ENCODE data around the gene LALBA. TPM values are rescaled to one million over a fixed set of nuclear protein-coding genes. Genes with fewer than 3 reads are reported as not detected.

The LALBA gene
- total RNA-seq, 5 donors from 2014 or later (not counting 1 experiment from before 2014, with no cell fraction given), result not detected

- H3K4me1 ChIP-seq (ENCODE audit: control insufficient read depth in 1 of 2, extremely low read depth in 1 of 2, insufficient read depth in 2 of 2, low read length in 2 of 2), result no peaks in the 10 kb centered on the region
- no peak for ATAC-seq (replicated peaks in 1 of 4)
- no CpG with 5 or more reads among the region's 2 CpGs for WGBS (ENCODE audit: insufficient coverage)
These were observed 30.7 kb upstream of the LALBA start for GRCh38 chr12:48600552-48600951.

GRCh38 chr12:48592591-48593086, 22.8 kb upstream of the LALBA start:
- peaks cover 18 to 22% of the 10 kb centered on the region in 2 donors for H3K27me3 Mint-ChIP-seq
- no peaks in the 10 kb centered on the region for H3K4me1 Mint-ChIP-seq
- Histone ChIP-seq H3K27ac (ENCODE audit: low read length) (no peak overlapping the region), H3K36me3 (ENCODE audit: control insufficient read depth in 2 of 2, extremely low read depth in 1 of 2, insufficient read depth in 1 of 2, low read length in 1 of 2) (no peaks in the 10 kb centered on the region), H3K4me3 (ENCODE audit: control insufficient read depth in 1 of 2, extremely low read depth in 1 of 2, low read length in 1 of 2) (no peak overlapping the region), H3K4me1 (ENCODE audit: control insufficient read depth in 1 of 2, extremely low read depth in 1 of 2, insufficient read depth in 2 of 2, low read length in 2 of 2) (no peaks in the 10 kb centered on the region), H3K9me3 (no peaks in the 10 kb centered on the region), H3K27me3 (replicated peaks in 1 of 2; ENCODE audit: control insufficient read depth in 2 of 2, extremely low read depth in 1 of 2, insufficient read depth in 2 of 2, low read length in 1 of 2) (peaks cover 0 to 7% of the 10 kb centered on the region in 2 experiments)
- no CpG with 5 or more reads among the region's 2 CpGs for WGBS (ENCODE audit: insufficient coverage)
- no peak for DNase-seq
- H3K9me3 Mint-ChIP-seq, result peaks cover 0 to 3% (median 0%) of the 10 kb centered on the region in 3 donors
- no peak for ATAC-seq (replicated peaks in 1 of 4)
- ChIA-PET CTCF (interaction anchor here in 1 of 2 donors (0.7 kb wide), 1 partner anchor 78 kb away, joined by 3 read pairs; no protein-coding TSS in a partner anchor), POLR2A (no interaction called here)
- no peaks in the 10 kb centered on the region for H3K36me3 Mint-ChIP-seq
- no peak overlapping the region for H3K4me3 Mint-ChIP-seq
- H3K27ac Mint-ChIP-seq, result no peak overlapping the region

More at GRCh38 chr12:48600552-48600951, 30.7 kb upstream of the LALBA start:
- no peak overlapping the region for H3K4me3 ChIP-seq (ENCODE audit: control insufficient read depth in 1 of 2, extremely low read depth in 1 of 2, low read length in 1 of 2)
- ChIA-PET CTCF (no interaction called here), POLR2A (interaction anchor here in 1 of 2 donors (0.5 kb wide), 1 partner anchor 56 kb away, joined by 8 read pairs; no protein-coding TSS in a partner anchor)
- H3K36me3 ChIP-seq (ENCODE audit: control insufficient read depth in 2 of 2, extremely low read depth in 1 of 2, insufficient read depth in 1 of 2, low read length in 1 of 2), result no peaks in the 10 kb centered on the region
- Mint-ChIP-seq H3K9me3 (peaks cover 10 to 26% (median 23%) of the 10 kb centered on the region in 3 donors), H3K27me3 (peaks cover 8 to 16% of the 10 kb centered on the region in 2 donors), H3K36me3 (no peaks in the 10 kb centered on the region), H3K4me1 (no peaks in the 10 kb centered on the region), H3K4me3 (no peak overlapping the region), H3K27ac (no peak overlapping the region)
- H3K27me3 ChIP-seq (replicated peaks in 1 of 2; ENCODE audit: control insufficient read depth in 2 of 2, extremely low read depth in 1 of 2, insufficient read depth in 2 of 2, low read length in 1 of 2), result peaks cover 0 to 3% of the 10 kb centered on the region in 2 experiments
- no peak overlapping the region for H3K27ac ChIP-seq (ENCODE audit: low read length)
- DNase-seq, result no peak
- H3K9me3 ChIP-seq, result no peaks in the 10 kb centered on the region

GRCh38 chr12:48586361-48586760, 16.5 kb upstream of the LALBA start:
- H3K4me1 Mint-ChIP-seq, result no peaks in the 10 kb centered on the region
- no peaks in the 10 kb centered on the region for H3K36me3 ChIP-seq (ENCODE audit: control insufficient read depth in 2 of 2, extremely low read depth in 1 of 2, insufficient read depth in 1 of 2, low read length in 1 of 2)
- no peak overlapping the region for H3K27ac ChIP-seq (ENCODE audit: low read length)
- no peak overlapping the region for H3K4me3 ChIP-seq (ENCODE audit: control insufficient read depth in 1 of 2, extremely low read depth in 1 of 2, low read length in 1 of 2)
- DNase-seq, result no peak
- no peaks in the 10 kb centered on the region for H3K9me3 ChIP-seq
- H3K9me3 Mint-ChIP-seq, result no peaks in the 10 kb centered on the region
- WGBS (ENCODE audit: insufficient coverage), result 100% methylated on average over 3 of the region's 5 CpGs
- H3K27me3 ChIP-seq (replicated peaks in 1 of 2; ENCODE audit: control insufficient read depth in 2 of 2, extremely low read depth in 1 of 2, insufficient read depth in 2 of 2, low read length in 1 of 2), result peaks cover 0 to 23% of the 10 kb centered on the region in 2 experiments
- ATAC-seq (replicated peaks in 1 of 4), result no peak
- POLR2A ChIA-PET, result no interaction called here
- H3K36me3 Mint-ChIP-seq, result no peaks in the 10 kb centered on the region
- no peak overlapping the region for H3K4me3 Mint-ChIP-seq
- no peaks in the 10 kb centered on the region for H3K4me1 ChIP-seq (ENCODE audit: control insufficient read depth in 1 of 2, extremely low read depth in 1 of 2, insufficient read depth in 2 of 2, low read length in 2 of 2)
- no peak overlapping the region for H3K27ac Mint-ChIP-seq
- CTCF ChIA-PET, result no interaction called here
- peaks cover 17 to 30% of the 10 kb centered on the region in 2 donors for H3K27me3 Mint-ChIP-seq

- no peak for DNase-seq
- ATAC-seq (replicated peaks in 1 of 4), result no peak
- H3K4me3 ChIP-seq (ENCODE audit: control insufficient read depth in 1 of 2, extremely low read depth in 1 of 2, low read length in 1 of 2), result no peak overlapping the region
- no peaks in the 10 kb centered on the region for H3K36me3 ChIP-seq (ENCODE audit: control insufficient read depth in 2 of 2, extremely low read depth in 1 of 2, insufficient read depth in 1 of 2, low read length in 1 of 2)
- H3K4me1 ChIP-seq (ENCODE audit: control insufficient read depth in 1 of 2, extremely low read depth in 1 of 2, insufficient read depth in 2 of 2, low read length in 2 of 2), result no peaks in the 10 kb centered on the region
- Mint-ChIP-seq H3K9me3 (no peaks in the 10 kb centered on the region), H3K4me3 (no peak overlapping the region), H3K27me3 (peaks cover 17 to 28% of the 10 kb centered on the region in 2 donors), H3K36me3 (no peaks in the 10 kb centered on the region), H3K4me1 (peaks cover 5 to 6% (median 5%) of the 10 kb centered on the region in 3 donors), H3K27ac (no peak overlapping the region)
- no peak overlapping the region for H3K27ac ChIP-seq (ENCODE audit: low read length)
- peaks cover 0 to 30% of the 10 kb centered on the region in 2 experiments for H3K27me3 ChIP-seq (replicated peaks in 1 of 2; ENCODE audit: control insufficient read depth in 2 of 2, extremely low read depth in 1 of 2, insufficient read depth in 2 of 2, low read length in 1 of 2)
- ChIA-PET CTCF (interaction anchor here in 1 of 2 donors (0.6 kb wide), 1 partner anchor 627 kb away, joined by 3 read pairs; no protein-coding TSS in a partner anchor), POLR2A (no interaction called here)
- WGBS (ENCODE audit: insufficient coverage), result no CpG with 5 or more reads among the region's 2 CpGs
- no peaks in the 10 kb centered on the region for H3K9me3 ChIP-seq
These were observed 13.9 kb upstream of the LALBA start for GRCh38 chr12:48583728-48584127.

GRCh38 chr12:48580831-48581230, 11.0 kb upstream of the LALBA start:
- H3K4me1 Mint-ChIP-seq, result peaks cover 5 to 6% (median 5%) of the 10 kb centered on the region in 3 donors
- H3K27me3 Mint-ChIP-seq, result peaks cover 5 to 16% of the 10 kb centered on the region in 2 donors
- H3K9me3 ChIP-seq, result no peaks in the 10 kb centered on the region
- no peak overlapping the region for H3K27ac Mint-ChIP-seq
- H3K4me3 Mint-ChIP-seq, result no peak overlapping the region
- no peaks in the 10 kb centered on the region for H3K9me3 Mint-ChIP-seq
- ChIA-PET CTCF (interaction anchor here in 1 of 2 donors (0.6 kb wide), 1 partner anchor 392 kb away, joined by 5 read pairs; no protein-coding TSS in a partner anchor), POLR2A (no interaction called here)
- H3K36me3 ChIP-seq (ENCODE audit: control insufficient read depth in 2 of 2, extremely low read depth in 1 of 2, insufficient read depth in 1 of 2, low read length in 1 of 2), result no peaks in the 10 kb centered on the region
- no CpG with 5 or more reads among the region's 5 CpGs for WGBS (ENCODE audit: insufficient coverage)
- peaks cover 0 to 17% of the 10 kb centered on the region in 2 experiments for H3K27me3 ChIP-seq (replicated peaks in 1 of 2; ENCODE audit: control insufficient read depth in 2 of 2, extremely low read depth in 1 of 2, insufficient read depth in 2 of 2, low read length in 1 of 2)
- no peaks in the 10 kb centered on the region for H3K36me3 Mint-ChIP-seq
- no peak overlapping the region for H3K27ac ChIP-seq (ENCODE audit: low read length)
- H3K4me3 ChIP-seq (ENCODE audit: control insufficient read depth in 1 of 2, extremely low read depth in 1 of 2, low read length in 1 of 2), result no peak overlapping the region
- DNase-seq (no peak), ATAC-seq (replicated peaks in 1 of 4) (no peak)
- no peaks in the 10 kb centered on the region for H3K4me1 ChIP-seq (ENCODE audit: control insufficient read depth in 1 of 2, extremely low read depth in 1 of 2, insufficient read depth in 2 of 2, low read length in 2 of 2)

- no peaks in the 10 kb centered on the region for H3K36me3 ChIP-seq (ENCODE audit: control insufficient read depth in 2 of 2, extremely low read depth in 1 of 2, insufficient read depth in 1 of 2, low read length in 1 of 2)
- no peak overlapping the region for H3K27ac ChIP-seq (ENCODE audit: low read length)
- H3K4me3 ChIP-seq (ENCODE audit: control insufficient read depth in 1 of 2, extremely low read depth in 1 of 2, low read length in 1 of 2), result no peak overlapping the region
- ChIA-PET CTCF (no interaction called here), POLR2A (no interaction called here)
- H3K4me1 Mint-ChIP-seq, result peaks cover 0 to 4% (median 0%) of the 10 kb centered on the region in 3 donors
- H3K9me3 ChIP-seq, result no peaks in the 10 kb centered on the region
- no peaks in the 10 kb centered on the region for H3K9me3 Mint-ChIP-seq
- H3K4me3 Mint-ChIP-seq, result no peak overlapping the region
- no peaks in the 10 kb centered on the region for H3K4me1 ChIP-seq (ENCODE audit: control insufficient read depth in 1 of 2, extremely low read depth in 1 of 2, insufficient read depth in 2 of 2, low read length in 2 of 2)
- ATAC-seq (replicated peaks in 1 of 4), result no peak
- no peak for DNase-seq
- no peak overlapping the region for H3K27ac Mint-ChIP-seq
- WGBS (ENCODE audit: insufficient coverage), result no CpG with 5 or more reads among the region's 5 CpGs
- H3K36me3 Mint-ChIP-seq, result no peaks in the 10 kb centered on the region
- H3K27me3 Mint-ChIP-seq, result peaks cover 11 to 18% of the 10 kb centered on the region in 2 donors
- H3K27me3 ChIP-seq (replicated peaks in 1 of 2; ENCODE audit: control insufficient read depth in 2 of 2, extremely low read depth in 1 of 2, insufficient read depth in 2 of 2, low read length in 1 of 2), result peaks cover 0 to 3% of the 10 kb centered on the region in 2 experiments
These were observed 2.5 kb upstream of the LALBA start for GRCh38 chr12:48572326-48572725.
